GM18508 (cell line): Measurements from ENCODE around the gene TUBB2B.
"Not testable (repeated sequence)": the region's sequence is repeated elsewhere in the genome, so short reads cannot be mapped to it uniquely, and the experiment has no call there.

Experiments used
- ATAC-seq: cut with Tn5 transposase; IDR thresholded peaks from one replicate; pipeline ENCODE4 v1.9.1; 2021; ENCODE audit warnings: moderate number of reproducible peaks; ENCODE audit not compliant: insufficient read depth, unreplicated experiment

Gene TUBB2B

GRCh38 chr6:3258720-3259490, 31.5 kb upstream of the TUBB2B start, which contains the start of gene PSMG4:
TSS of gene PSMG4 (plus strand) at chr6:3258947. CDS start at chr6:3259023, 76 bp downstream.
- ATAC-seq: no peak

GRCh38 chr6:3258201-3258600, 30.7 kb upstream of the TUBB2B start:
- no peak for ATAC-seq

- ATAC-seq: no peak
Measured at GRCh38 chr6:3253597-3253961, 26.1 kb upstream of the TUBB2B start.

GRCh38 chr6:3252861-3253596, 25.6 kb upstream of the TUBB2B start:
- no peak for ATAC-seq

GRCh38 chr6:3252369-3252768, 24.9 kb upstream of the TUBB2B start:
- no peak for ATAC-seq

- no peak for ATAC-seq
Measured at GRCh38 chr6:3251462-3252314, 24.2 kb upstream of the TUBB2B start.

- ATAC-seq: no peak
Measured at GRCh38 chr6:3250231-3250675, 22.8 kb upstream of the TUBB2B start.

- ATAC-seq: no peak
Measured at GRCh38 chr6:3249821-3250220, 22.4 kb upstream of the TUBB2B start.

- no peak for ATAC-seq
Measured at GRCh38 chr6:3247255-3248146, 20.0 kb upstream of the TUBB2B start.

- ATAC-seq: no peak
Measured at GRCh38 chr6:3245216-3245615, 17.8 kb upstream of the TUBB2B start.

- ATAC-seq: not testable (repeated sequence)
Measured at GRCh38 chr6:3244832-3245161, 17.3 kb upstream of the TUBB2B start.

- ATAC-seq: no peak
Measured at GRCh38 chr6:3244003-3244831, 16.8 kb upstream of the TUBB2B start.

- ATAC-seq: no peak
Measured at GRCh38 chr6:3242768-3243167, 15.3 kb upstream of the TUBB2B start.

GRCh38 chr6:3241745-3242144, 14.3 kb upstream of the TUBB2B start:
- not testable (repeated sequence) for ATAC-seq

GRCh38 chr6:3240595-3240994, 13.1 kb upstream of the TUBB2B start:
- ATAC-seq: no peak

- ATAC-seq: no peak
Measured at GRCh38 chr6:3239110-3239830, 11.8 kb upstream of the TUBB2B start.

GRCh38 chr6:3237761-3238662, 10.6 kb upstream of the TUBB2B start:
- no peak for ATAC-seq
